Jurkat, Clone E6-1 (cell line): ENCODE data around the gene MMP19.
A peak's percentile ranks its signal among the peaks of the same experiment; 100 is the strongest.
"Not testable (repeated sequence)": the region's sequence is repeated elsewhere in the genome, so short reads cannot be mapped to it uniquely, and the experiment has no call there.

ENCODE experiments used
- DNase-seq: peaks from one replicate; pipeline ENCODE4 v3.0.0-alpha.2; 2011; ENCODE audit warnings: low read depth, low spot score
- H3K4me3 ChIP-seq: 2 replicates; pipeline ENCODE4 v1.5.1; 2011; ENCODE audit warnings: mild to moderate bottlenecking, low read length, control low read depth, moderate library complexity

Gene MMP19

GRCh38 chr12:55845785-55846496 is 3.2 kb upstream of the MMP19 start:
- no peak overlapping the region for H3K4me3 ChIP-seq
- DNase-seq, result no peak

- DNase-seq, result no peak
- no peak overlapping the region for H3K4me3 ChIP-seq
These were observed 2.6 kb upstream of the MMP19 start for GRCh38 chr12:55845361-55845760.

DNA sequence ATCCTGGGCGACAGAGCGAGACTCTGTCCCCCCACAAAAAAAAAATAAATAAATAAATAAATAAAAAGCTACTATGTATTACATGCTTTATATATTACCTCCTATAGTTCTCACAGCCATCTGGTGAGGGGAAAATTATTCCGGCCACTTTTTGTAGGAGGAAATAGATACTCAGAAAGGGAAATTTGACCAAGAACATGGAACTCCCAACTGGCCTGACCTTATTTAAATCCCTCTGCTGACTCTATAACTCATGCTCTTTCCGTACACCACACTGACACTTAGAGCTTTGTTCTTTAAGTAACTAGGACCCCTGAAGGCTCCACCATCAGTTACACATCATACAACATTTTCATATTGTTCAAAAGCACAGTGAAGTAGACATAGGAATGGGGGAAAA is 2.2 kb upstream of the MMP19 start:
- H3K4me3 ChIP-seq, result no peak overlapping the region
- DNase-seq, result no peak

DNA sequence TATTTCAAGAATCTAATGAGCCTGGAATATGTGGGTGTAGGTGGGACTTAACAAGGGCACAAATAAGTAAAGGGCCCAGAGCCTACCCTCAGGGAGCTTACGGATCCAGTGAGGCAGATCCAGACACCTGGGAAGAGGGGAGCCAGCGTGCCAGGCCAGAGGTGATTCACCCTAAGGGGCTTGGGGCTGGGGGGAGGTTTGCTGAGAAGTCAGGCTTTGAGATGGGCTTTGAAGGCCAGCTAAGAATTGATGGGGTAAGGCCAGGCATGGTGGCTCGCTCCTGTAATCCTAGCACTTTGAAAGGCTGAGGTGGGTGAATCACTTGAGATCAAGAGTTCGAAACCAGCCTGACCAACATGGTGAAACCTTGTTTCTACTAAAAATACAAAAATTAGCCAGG is 695 bp upstream of the MMP19 start:
- no peak for DNase-seq
- no peak overlapping the region for H3K4me3 ChIP-seq

DNA sequence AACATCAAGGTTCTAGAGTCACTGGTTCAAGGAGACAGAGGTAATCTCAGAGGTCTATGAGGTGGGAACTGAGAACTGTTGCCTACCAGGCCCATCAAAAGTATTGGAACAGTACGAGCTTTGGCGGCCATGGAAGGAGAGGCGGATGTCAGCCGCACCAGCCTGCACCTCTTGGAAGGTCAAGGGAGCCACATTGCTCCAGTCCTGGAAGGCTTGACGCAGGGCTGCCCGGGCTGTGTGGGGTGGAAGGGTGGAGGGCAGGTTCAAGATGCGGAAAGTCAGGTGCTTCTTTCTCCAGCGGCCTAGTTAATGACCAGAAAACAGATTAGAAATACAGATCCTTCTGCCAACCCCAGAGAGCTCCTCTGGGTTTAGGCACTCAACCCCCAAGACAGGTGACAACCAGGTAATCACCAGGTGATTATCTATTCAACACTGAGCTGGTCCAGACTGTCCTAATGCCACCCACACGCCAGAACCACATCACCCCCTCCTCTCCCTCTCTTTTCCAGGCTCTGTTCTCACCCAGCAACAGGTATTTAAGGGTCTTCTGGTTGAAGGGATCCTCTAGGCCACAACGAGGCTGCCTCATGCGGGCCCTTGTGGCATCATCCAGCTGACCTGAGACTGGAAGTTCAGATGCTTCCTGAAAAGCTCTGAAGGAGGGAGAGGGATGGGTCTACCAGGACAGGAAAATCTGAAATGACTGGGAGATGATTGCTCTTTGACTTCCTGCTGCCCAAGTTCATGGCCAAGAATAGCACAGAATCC is 2.0 kb downstream of the MMP19 start:
- DNase-seq, result no peak
- H3K4me3 ChIP-seq, result no peak overlapping the region

DNA sequence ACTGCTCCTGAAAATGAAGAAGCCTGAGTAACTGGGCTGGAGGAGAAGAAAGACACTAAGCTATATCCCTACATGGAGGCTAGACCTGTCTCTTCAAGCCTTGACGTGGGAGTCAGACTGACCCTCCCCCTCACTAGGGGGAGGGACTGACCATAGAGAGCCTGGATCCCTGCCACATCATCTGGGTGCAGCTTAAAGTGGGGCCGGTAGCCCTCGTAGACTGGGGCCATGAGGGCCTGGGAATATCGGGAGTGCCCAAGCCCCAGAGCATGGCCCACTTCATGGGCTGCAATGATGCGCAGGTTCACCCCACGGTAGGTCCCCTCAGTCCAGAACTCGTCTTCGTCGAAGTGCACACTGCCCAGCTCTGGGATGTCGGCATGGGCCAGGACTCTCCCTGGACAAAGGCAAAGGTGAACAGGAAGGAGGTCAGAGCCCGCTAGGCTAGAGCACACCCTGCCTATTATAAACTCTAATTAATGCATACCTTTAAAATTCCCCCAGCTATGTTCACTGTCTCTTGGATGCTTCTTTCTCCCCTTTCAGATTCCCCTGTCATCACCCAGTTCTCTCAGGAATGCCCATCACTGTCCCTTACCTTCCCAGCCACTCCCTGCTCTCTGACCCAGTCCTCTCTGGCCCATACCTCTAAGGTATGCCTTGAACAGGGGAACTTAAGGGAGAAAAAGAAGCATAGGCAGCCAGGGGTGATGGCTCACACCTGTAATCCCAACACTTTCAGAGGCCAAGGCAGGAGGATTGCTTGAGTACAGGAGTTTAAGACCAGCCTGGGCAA is 3.2 kb downstream of the MMP19 start:
- H3K4me3 ChIP-seq, result no peak overlapping the region
- DNase-seq, result no peak

- no peak overlapping the region for H3K4me3 ChIP-seq
- no peak for DNase-seq
These were observed 4.4 kb downstream of the MMP19 start for GRCh38 chr12:55838361-55838760.

DNA sequence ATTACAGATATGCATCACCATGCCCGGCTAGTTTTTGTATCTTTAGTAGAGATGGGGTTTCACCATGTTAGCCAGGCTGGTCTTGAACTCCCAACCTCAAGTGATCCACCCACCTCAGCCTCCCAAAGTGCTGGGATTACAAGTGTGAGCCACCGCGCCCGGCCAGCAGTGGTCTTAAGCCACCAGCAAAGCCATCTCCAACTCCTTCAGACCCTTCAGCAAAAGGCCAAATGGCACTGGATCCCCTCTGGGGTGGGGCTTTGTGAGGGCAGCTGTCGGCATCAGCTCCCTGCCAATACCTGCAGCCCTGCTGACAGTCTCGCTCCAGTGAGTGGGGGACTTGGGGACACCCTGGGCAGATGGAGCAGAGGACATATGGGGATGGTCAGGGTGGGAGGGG is 8.3 kb downstream of the MMP19 start:
- not testable (repeated sequence) for H3K4me3 ChIP-seq, DNase-seq

GRCh38 chr12:55833056-55833455 is 9.7 kb downstream of the MMP19 start:
- no peak overlapping the region for H3K4me3 ChIP-seq
- no peak for DNase-seq

DNA sequence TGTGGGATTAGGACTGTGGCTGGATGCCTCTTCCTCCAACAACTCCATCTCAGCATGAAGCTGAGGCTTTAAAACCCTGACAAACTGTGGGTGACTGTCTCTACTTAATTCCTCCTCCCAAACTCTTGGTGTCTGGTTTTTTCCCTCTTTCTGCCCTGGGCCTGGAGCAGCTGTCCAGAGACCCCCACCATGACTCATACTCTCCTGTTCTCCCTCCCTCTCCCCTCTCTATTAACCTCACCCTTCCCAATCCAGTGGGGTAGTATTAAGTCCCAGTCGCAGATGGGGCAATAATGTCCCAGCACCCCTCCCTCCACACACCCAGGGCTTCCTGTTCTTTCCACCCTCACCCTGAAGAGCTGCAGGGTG is 11.3 kb downstream of the MMP19 start:
- DNase-seq, result no peak
- H3K4me3 ChIP-seq, result no peak overlapping the region

DNA sequence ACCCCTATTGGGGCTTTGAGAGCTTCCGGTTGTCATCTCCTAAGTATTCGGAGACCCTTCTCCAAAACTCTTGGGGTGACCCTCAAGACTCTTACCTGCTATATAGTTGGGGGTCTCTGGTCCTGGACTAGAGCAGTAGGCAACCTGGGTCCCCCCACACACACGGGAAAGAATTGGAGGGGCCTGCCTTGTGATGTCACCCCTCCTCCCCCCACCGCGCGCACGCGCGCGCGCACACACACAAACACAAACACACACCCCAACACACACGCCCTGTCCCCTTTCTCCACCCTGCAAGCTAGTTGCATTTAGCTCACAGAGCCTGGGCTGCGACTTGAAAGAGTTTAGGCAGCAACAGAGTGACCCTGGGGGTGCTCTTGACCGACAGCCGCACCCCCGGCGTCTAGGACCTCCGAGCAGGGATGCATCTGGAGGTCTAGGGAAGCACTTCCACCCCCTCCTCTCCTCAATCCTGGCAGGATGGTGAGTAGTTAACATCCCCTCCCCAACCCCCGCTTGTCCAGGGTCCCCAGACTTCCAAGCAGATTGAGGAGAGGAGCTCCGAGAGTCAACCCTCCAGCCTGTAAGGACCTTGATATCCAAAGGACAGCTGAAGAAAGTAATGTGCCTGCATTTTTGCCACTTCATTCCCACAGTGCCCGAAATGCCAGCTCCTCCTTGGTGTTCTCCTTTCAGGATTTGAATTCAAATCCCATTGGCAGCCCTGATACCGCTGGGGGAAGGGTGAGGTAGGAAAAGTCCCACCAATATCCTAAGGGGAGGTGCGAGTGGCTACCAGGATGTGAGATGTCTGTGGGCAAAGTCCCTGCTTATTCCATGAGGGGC is 11.9 kb downstream of the MMP19 start:
- no peak for DNase-seq

GRCh38 chr12:55829967-55830600 is 12.7 kb downstream of the MMP19 start:
- H3K4me3 ChIP-seq, result peak overlapping the region; percentile 73
- no peak for DNase-seq

More for the DNA sequence above, 11.9 kb downstream of the MMP19 start:
- peak overlapping the region; percentile 73 for H3K4me3 ChIP-seq

DNA sequence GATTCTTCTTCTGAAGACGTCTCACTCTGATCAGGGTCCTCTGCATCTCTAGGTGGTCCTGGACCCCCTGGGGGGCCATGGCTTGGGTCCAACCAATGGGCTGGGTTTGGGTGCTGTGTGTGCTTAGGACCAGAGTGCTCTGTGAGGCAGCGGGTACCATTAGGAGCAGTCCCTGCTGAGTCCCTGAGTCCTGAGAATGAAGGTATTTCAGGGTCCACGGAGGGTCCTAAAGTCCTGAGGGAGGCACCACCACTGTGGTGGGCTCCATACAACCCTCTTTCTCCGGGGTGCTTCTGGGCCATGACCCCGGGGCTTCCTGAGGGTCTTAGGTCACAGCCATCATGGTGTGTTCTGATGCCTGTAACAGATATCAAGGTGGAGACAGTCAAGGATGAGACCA is 14.4 kb downstream of the MMP19 start:
- H3K4me3 ChIP-seq, result peak overlapping the region; percentile 73
- DNase-seq, result no peak

DNA sequence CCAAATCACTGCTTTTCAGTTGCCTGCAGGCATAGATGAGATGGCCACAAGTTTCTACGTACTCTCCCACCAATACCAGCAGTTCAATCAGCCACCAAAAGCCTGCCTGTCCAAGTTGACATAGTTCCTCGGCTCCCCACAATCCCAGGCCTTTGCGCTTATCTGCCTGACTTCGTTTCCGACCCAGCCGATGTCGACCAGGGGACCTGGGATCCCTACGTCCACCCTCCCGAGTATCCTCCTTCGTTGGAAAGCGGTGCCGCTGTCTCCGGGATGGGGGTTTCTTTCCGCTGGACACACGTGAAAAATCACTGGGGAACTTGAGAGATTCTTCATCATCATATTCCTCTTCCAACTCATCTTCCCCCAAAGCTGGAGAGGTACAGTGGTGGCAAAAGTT is 14.9 kb downstream of the MMP19 start:
- no peak for DNase-seq
- H3K4me3 ChIP-seq, result no peak overlapping the region

- no peak for DNase-seq
- H3K4me3 ChIP-seq, result no peak overlapping the region
These were observed 18.0 kb downstream of the MMP19 start for GRCh38 chr12:55824726-55825125.

GRCh38 chr12:55823419-55823818 is 19.3 kb downstream of the MMP19 start:
- no peak for DNase-seq
- no peak overlapping the region for H3K4me3 ChIP-seq

DNA sequence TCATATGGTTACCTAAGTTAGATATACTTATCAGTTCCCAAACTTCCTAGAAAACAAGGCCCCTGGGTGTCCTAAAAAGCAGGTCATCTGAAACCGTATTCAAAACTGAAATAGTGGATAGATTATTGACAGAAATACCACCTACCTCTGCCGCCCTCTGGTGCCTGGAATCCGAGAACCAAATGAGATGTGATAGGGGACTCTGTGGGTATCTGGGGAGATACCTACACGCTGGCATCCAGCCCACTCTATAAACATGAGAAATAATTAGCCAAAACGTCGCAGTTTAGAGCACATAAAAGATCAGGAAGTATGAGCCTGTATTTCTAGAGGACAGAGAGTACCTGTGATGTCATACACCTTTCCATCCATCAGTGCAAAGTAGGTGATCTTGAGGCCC is 20.5 kb downstream of the MMP19 start:
- no peak overlapping the region for H3K4me3 ChIP-seq
- no peak for DNase-seq

DNA sequence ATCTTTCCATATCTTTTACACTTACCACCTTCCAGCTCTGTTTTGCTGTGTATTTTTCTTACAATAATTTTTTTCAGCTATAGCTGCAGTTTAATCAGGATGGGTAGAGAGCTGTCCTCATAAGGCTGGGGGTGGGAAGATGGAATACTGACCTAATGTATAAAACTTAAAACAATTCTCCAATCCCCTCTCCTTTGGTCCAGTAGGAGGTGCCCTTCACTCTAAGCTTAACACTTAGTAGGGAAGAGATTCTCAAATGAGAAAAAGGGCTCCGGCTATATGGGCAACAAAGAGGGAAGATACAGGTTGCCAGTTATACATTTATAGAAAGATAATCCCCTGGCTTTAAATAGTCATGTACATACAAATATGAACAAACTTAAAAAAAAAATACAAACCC is 22.1 kb downstream of the MMP19 start:
- DNase-seq, result no peak

GRCh38 chr12:55818886-55819285 is 23.9 kb downstream of the MMP19 start:
- H3K4me3 ChIP-seq, result peak overlapping the region; percentile 100
- no peak for DNase-seq

More for the DNA sequence above, 22.1 kb downstream of the MMP19 start:
- H3K4me3 ChIP-seq, result no peak overlapping the region
